ENCODE measurements around the gene MYCBP2.

Gene MYCBP2

GRCh38 chr13:77312311-77312710 lies 14.6 kb downstream of the MYCBP2 start:
- no peak overlapping the region for H3K4me3 ChIP-seq (ENCODE audit: low read depth, low read length)
- TF ChIP-seq CTCF (IDR thresholded peaks at IDR 0.05; ENCODE audit: borderline replicate concordance, insufficient read depth, low read depth, low read length) = no peak

- no peak for TF ChIP-seq CTCF (IDR thresholded peaks at IDR 0.05; ENCODE audit: borderline replicate concordance, insufficient read depth, low read depth, low read length)
Observed at GRCh38 chr13:77310579-77311279, 16.2 kb downstream of the MYCBP2 start.

GRCh38 chr13:77310161-77310560 lies 16.7 kb downstream of the MYCBP2 start:
- TF ChIP-seq CTCF (IDR thresholded peaks at IDR 0.05; ENCODE audit: borderline replicate concordance, insufficient read depth, low read depth, low read length) = no peak
- H3K4me3 ChIP-seq (ENCODE audit: low read depth, low read length) = no peak overlapping the region

More at GRCh38 chr13:77310579-77311279, 16.2 kb downstream of the MYCBP2 start:
- H3K4me3 ChIP-seq (ENCODE audit: low read depth, low read length) = no peak overlapping the region

- no peak overlapping the region for H3K4me3 ChIP-seq (ENCODE audit: low read depth, low read length)
- no peak for TF ChIP-seq CTCF (IDR thresholded peaks at IDR 0.05; ENCODE audit: borderline replicate concordance, insufficient read depth, low read depth, low read length)
Observed at GRCh38 chr13:77309254-77309653, 17.6 kb downstream of the MYCBP2 start.

GRCh38 chr13:77306458-77306857 lies 20.4 kb downstream of the MYCBP2 start:
- no peak overlapping the region for H3K4me3 ChIP-seq (ENCODE audit: low read depth, low read length)
- no peak for TF ChIP-seq CTCF (IDR thresholded peaks at IDR 0.05; ENCODE audit: borderline replicate concordance, insufficient read depth, low read depth, low read length)

- no peak for TF ChIP-seq CTCF (IDR thresholded peaks at IDR 0.05; ENCODE audit: borderline replicate concordance, insufficient read depth, low read depth, low read length)
- no peak overlapping the region for H3K4me3 ChIP-seq (ENCODE audit: low read depth, low read length)
Observed at GRCh38 chr13:77305266-77305665, 21.6 kb downstream of the MYCBP2 start.
